Keratinocyte (primary cell): ENCODE results near the gene CGRRF1. TPM values are rescaled to one million over a fixed set of nuclear protein-coding genes. Genes with fewer than 3 reads are reported as not detected.

Experiments used
- DNase-seq: peaks from one replicate; pipeline ENCODE4 v3.0.0-alpha.2; 2011; ENCODE audit warnings: low read depth, missing footprints, low spot score
- FAIRE-seq: peaks from 2 replicates; lab custom pipeline; 2011; peaks lifted over from hg19 to GRCh38; lab: Jason Lieb, UNC
- H2AFZ ChIP-seq: 2 replicates; pipeline ENCODE4 v1.6.0; 2012; ENCODE audit warnings: low read length, control low read depth, inconsistent platforms; ENCODE audit not compliant: control insufficient read depth
- H3K27ac ChIP-seq: 2 replicates; pipeline ENCODE4 v1.5.1; 2011; ENCODE audit warnings: low read length; ENCODE audit not compliant: control insufficient read depth, insufficient read depth
- H3K27me3 ChIP-seq: 3 replicates; pipeline ENCODE4 v1.6.0; 2011; ENCODE audit warnings: low read length; ENCODE audit not compliant: control insufficient read depth, insufficient read depth; ENCODE audit errors: extremely low read depth
- H3K36me3 ChIP-seq, 2 experiments: 2 replicates in 1 of 2; 3 replicates in 1 of 2; pipeline ENCODE4 v1.5.1; 2011; ENCODE audit warnings: low read length in 2 of 2, mild to moderate bottlenecking in 1 of 2; ENCODE audit not compliant: control insufficient read depth in 2 of 2, insufficient read depth in 2 of 2; ENCODE audit errors: extremely low read depth in 1 of 2
- H3K4me1 ChIP-seq: 3 replicates; pipeline ENCODE4 v1.5.1; 2011; ENCODE audit warnings: low read length; ENCODE audit not compliant: control insufficient read depth, insufficient read depth; ENCODE audit errors: extremely low read depth
- H3K4me2 ChIP-seq: 3 replicates; pipeline ENCODE4 v1.6.0; 2011; ENCODE audit warnings: low read depth, low read length; ENCODE audit not compliant: control insufficient read depth, insufficient read depth; ENCODE audit errors: extremely low read depth
- H3K4me3 ChIP-seq, 3 experiments: fragments of 200-600 bp in 1 of 3; sonication (generic) in 1 of 3; 2 replicates in 2 of 3; 3 replicates in 1 of 3; pipeline ENCODE4 v1.5.1; 2011 to 2016; ENCODE audit warnings: low read length in 3 of 3, mild to moderate bottlenecking in 3 of 3, control low read depth in 2 of 3, inconsistent platforms in 1 of 3, low read depth in 1 of 3, mixed read lengths in 1 of 3, mixed run types in 1 of 3, moderate library complexity in 1 of 3; ENCODE audit not compliant: control insufficient read depth in 2 of 3, insufficient read depth in 2 of 3; ENCODE audit errors: extremely low read depth in 1 of 3
- H3K79me2 ChIP-seq: 2 replicates; pipeline ENCODE4 v1.6.0; 2012; ENCODE audit warnings: low read length; ENCODE audit not compliant: control insufficient read depth, insufficient read depth
- H3K9ac ChIP-seq: 3 replicates; pipeline ENCODE4 v1.6.0; 2011; ENCODE audit warnings: low read length; ENCODE audit not compliant: control insufficient read depth, insufficient read depth; ENCODE audit errors: extremely low read depth
- H3K9me1 ChIP-seq: 3 replicates; pipeline ENCODE4 v1.6.0; 2011; ENCODE audit warnings: low read length; ENCODE audit not compliant: control insufficient read depth, insufficient read depth; ENCODE audit errors: extremely low read depth
- H3K9me3 ChIP-seq: 2 replicates; pipeline ENCODE4 v1.5.1; 2012; ENCODE audit warnings: low read depth, low read length; ENCODE audit not compliant: control insufficient read depth
- H4K20me1 ChIP-seq: 3 replicates; pipeline ENCODE4 v1.6.0; 2011; ENCODE audit warnings: low read length; ENCODE audit not compliant: control insufficient read depth, insufficient read depth; ENCODE audit errors: extremely low read depth
- CTCF ChIP-seq, 3 experiments: IDR thresholded peaks in 1 of 3; conservative IDR thresholded peaks in 1 of 3; optimal IDR thresholded peaks in 1 of 3; 2 replicates in 2 of 3; 3 replicates in 1 of 3; pipeline versions ENCODE3 to v1.5.1; 2011; ENCODE audit warnings: low read length in 3 of 3, mild to moderate bottlenecking in 3 of 3, moderate library complexity in 2 of 3, control low read depth in 1 of 3, inconsistent platforms in 1 of 3; ENCODE audit not compliant: insufficient read depth in 2 of 3; ENCODE audit errors: extremely low read depth in 1 of 3
- EZH2 ChIP-seq: IDR thresholded peaks from one replicate; pipeline ENCODE4 v1.6.1; 2012; ENCODE audit warnings: inconsistent platforms, mild to moderate bottlenecking, low read length, moderate library complexity
- dilution Hi-C: fragments of 300-500 bp; cut with MboI; formaldehyde crosslinking; loops from one replicate; pipeline ENCODE4 v1.7.0; 2020; ENCODE audit warnings: low sequenced_read_pairs; ENCODE audit not compliant: extremely low pct_ligation_motif_present
- polyA plus RNA-seq, 5 experiments: library from polyadenylated mRNA; depleted of rRNA in 3 of 5; stranded (reverse) in 3 of 5; stranded (forward) in 1 of 5; unstranded in 1 of 5; fragments of >200 nt; gene quantifications; 1 replicate in 1 of 5; 2 replicates in 3 of 5; 3 replicates in 1 of 5; pipeline versions ENCODE4 v1.2.1 to v1.2.3, GENCODE V29; 2011 to 2012; ENCODE audit warnings: missing spikeins in 2 of 5, low read depth in 1 of 5, low replicate concordance in 1 of 5

CGRRF1 gene
- polyA plus RNA-seq, 1 donor (not counting 4 experiments of a cell fraction or from before 2014, with no cell fraction given) = 19.5 TPM

GRCh38 chr14:54481695-54482094 lies 28.0 kb upstream of the CGRRF1 start:
- Histone ChIP-seq H3K4me3 (peak overlapping the region in 2 of 3 experiments; percentile 36 to 40), H3K27ac (peak overlapping the region; percentile 67), H4K20me1 (no peaks in the 10 kb centered on the region), H3K4me1 (peaks cover 23% of the 10 kb centered on the region), H3K9me1 (no peaks in the 10 kb centered on the region), H3K79me2 (peaks cover 41% of the 10 kb centered on the region), H3K9me3 (no peaks in the 10 kb centered on the region), H3K36me3 (peaks cover 8 to 22% of the 10 kb centered on the region in 2 experiments), H2AFZ (no peak overlapping the region), H3K27me3 (no peaks in the 10 kb centered on the region), H3K9ac (no peak overlapping the region), H3K4me2 (peak overlapping the region; percentile 73)
- dilution Hi-C loops = no loop called here
- TF ChIP-seq CTCF (optimal IDR thresholded peaks at IDR 0.05 in 1 of 3, IDR thresholded peaks at IDR 0.05 in 1 of 3, conservative IDR thresholded peaks at IDR 0.05 in 1 of 3; ENCODE audit: extremely low read depth in 1 of 3, insufficient read depth in 2 of 3, low read length in 3 of 3) (no peak), EZH2 (no peak)
- FAIRE-seq (no peak), DNase-seq (no peak)

- TF ChIP-seq CTCF (optimal IDR thresholded peaks at IDR 0.05 in 1 of 3, IDR thresholded peaks at IDR 0.05 in 1 of 3, conservative IDR thresholded peaks at IDR 0.05 in 1 of 3; ENCODE audit: extremely low read depth in 1 of 3, insufficient read depth in 2 of 3, low read length in 3 of 3) = no peak
- TF ChIP-seq EZH2 = no peak
- DNase-seq = no peak
- no peaks in the 10 kb centered on the region for H3K27me3 ChIP-seq
- H3K4me2 ChIP-seq = no peak overlapping the region
- no peak overlapping the region for H3K9ac ChIP-seq
- dilution Hi-C loops = no loop called here
- no peak for FAIRE-seq
- no peaks in the 10 kb centered on the region for H3K9me3 ChIP-seq
- H4K20me1 ChIP-seq = no peaks in the 10 kb centered on the region
- no peaks in the 10 kb centered on the region for H3K9me1 ChIP-seq
- H3K4me1 ChIP-seq = peaks cover 28% of the 10 kb centered on the region
- no peak overlapping the region for H3K4me3 ChIP-seq
- H3K36me3 ChIP-seq = peaks cover 7 to 13% of the 10 kb centered on the region in 2 experiments
- peaks cover 55% of the 10 kb centered on the region for H3K79me2 ChIP-seq
- no peak overlapping the region for H3K27ac ChIP-seq
- no peak overlapping the region for H2AFZ ChIP-seq
These were observed 26.5 kb upstream of the CGRRF1 start for GRCh38 chr14:54483073-54483745.
